ENCODE measurements around the gene PACS1.

PACS1 gene

DNA sequence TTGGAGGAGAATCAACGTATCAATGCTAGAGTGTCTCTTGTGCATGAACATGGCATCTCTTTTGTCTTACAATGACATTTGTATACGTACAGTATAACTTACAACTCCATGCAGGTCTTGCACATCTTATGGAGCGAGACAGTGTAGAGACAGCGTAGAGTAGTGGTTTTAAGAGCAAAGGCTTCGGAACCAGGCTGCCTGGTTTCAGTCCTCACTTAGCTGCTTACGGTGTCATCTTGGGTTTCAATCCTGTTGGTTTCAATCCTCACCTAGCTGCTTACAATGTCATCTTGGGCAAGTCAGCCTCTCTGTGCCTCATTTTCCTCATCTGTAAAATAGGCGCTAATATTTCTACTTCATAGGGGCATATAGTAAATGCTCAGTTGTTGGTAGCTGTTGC lies 98.2 kb downstream of the PACS1 start:
- CTCF ChIA-PET = interaction anchor here (0.5 kb wide), 1 partner anchor 69 kb away, joined by 3 read pairs; no protein-coding TSS in a partner anchor
- POLR2A ChIA-PET (ENCODE audit: low non-redundant PET) = no interaction called here
- TF ChIP-seq, protein P1, sequence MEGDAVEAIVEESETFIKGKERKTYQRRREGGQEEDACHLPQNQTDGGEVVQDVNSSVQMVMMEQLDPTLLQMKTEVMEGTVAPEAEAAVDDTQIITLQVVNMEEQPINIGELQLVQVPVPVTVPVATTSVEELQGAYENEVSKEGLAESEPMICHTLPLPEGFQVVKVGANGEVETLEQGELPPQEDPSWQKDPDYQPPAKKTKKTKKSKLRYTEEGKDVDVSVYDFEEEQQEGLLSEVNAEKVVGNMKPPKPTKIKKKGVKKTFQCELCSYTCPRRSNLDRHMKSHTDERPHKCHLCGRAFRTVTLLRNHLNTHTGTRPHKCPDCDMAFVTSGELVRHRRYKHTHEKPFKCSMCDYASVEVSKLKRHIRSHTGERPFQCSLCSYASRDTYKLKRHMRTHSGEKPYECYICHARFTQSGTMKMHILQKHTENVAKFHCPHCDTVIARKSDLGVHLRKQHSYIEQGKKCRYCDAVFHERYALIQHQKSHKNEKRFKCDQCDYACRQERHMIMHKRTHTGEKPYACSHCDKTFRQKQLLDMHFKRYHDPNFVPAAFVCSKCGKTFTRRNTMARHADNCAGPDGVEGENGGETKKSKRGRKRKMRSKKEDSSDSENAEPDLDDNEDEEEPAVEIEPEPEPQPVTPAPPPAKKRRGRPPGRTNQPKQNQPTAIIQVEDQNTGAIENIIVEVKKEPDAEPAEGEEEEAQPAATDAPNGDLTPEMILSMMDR (conservative IDR thresholded peaks at IDR 0.05; ENCODE audit: low read depth) = no peak

DNA sequence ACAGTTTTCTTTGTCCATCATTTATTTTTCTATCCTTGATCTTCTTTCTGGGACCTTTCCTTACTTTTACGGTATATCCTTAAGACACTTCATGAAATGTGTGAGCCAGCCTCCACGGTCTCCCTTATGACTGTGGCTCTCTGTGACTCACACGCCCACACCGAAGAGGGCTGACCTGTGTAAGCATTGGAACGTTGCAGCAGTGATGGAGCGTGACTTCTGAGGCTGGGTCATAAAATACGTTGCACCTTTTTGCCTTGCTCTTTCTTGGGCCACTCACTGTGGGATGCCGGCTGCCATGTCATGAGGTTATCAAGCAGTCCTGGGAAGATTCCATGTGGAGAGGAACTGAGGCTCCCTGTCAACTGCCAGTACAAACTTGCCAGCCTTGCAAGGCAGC lies 102.1 kb downstream of the PACS1 start:
- TF ChIP-seq, protein P1 (conservative IDR thresholded peaks at IDR 0.05; ENCODE audit: low read depth) = no peak
- ChIA-PET POLR2A (ENCODE audit: low non-redundant PET) (no interaction called here), CTCF (no interaction called here)

More for the DNA sequence above, 98.2 kb downstream of the PACS1 start:
- no peak for DNase-seq (ENCODE audit: low spot score)
- H3K27ac ChIP-seq = no peak overlapping the region

DNA sequence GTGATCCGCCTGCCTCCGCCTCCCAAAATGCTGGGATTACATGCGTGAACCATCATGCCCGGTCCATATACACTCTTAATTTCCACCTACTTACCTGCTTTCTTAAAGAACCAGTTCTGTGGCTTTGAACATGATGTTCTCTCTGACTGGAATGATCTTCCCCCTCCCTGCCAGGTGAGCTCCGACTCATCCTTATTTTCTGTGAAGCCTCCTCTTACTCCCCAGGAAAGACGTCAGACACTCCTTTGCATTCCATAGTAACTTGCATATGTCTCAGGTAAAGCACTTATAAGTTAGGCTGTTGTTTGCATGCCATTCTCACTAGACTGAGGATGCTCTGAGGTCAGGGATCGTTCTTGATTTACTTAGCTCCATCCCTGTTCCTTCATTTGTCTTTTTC lies 106.6 kb downstream of the PACS1 start:
- peak; percentile 48 for DNase-seq (ENCODE audit: low spot score)
- H3K27ac ChIP-seq = no peak overlapping the region
- TF ChIP-seq, protein P1 (conservative IDR thresholded peaks at IDR 0.05; ENCODE audit: low read depth) = no peak
- POLR2A ChIA-PET (ENCODE audit: low non-redundant PET) = no interaction called here
- CTCF ChIA-PET = no interaction called here

More for the DNA sequence above, 102.1 kb downstream of the PACS1 start:
- H3K27ac ChIP-seq = no peak overlapping the region
- DNase-seq (ENCODE audit: low spot score) = peak; percentile 23

DNA sequence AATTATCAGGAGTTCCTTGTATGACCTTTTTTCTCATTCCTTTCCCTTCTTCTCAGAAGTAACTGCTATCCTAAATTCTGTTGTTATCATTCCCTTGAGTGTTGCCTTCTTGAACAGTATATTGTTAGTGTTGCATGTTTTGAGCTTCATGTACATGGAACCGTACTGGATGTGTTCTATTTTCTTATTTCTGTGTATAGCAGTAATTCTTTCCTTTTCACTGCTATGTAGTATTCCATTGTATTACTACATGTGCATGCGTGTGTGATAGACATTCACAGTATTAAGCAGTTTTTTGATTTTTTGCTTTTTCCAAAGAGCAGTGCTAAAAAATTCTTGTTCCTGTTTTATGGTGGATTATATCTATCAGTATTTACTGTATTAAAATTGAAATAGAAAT lies 108.1 kb downstream of the PACS1 start:
- no peak overlapping the region for H3K27ac ChIP-seq
- POLR2A ChIA-PET (ENCODE audit: low non-redundant PET) = interaction anchor here (0.6 kb wide), 1 partner anchor 59 kb away, joined by 6 read pairs; no protein-coding TSS in a partner anchor
- DNase-seq (ENCODE audit: low spot score) = no peak
- TF ChIP-seq, protein P1 (conservative IDR thresholded peaks at IDR 0.05; ENCODE audit: low read depth) = no peak
- CTCF ChIA-PET = no interaction called here

DNA sequence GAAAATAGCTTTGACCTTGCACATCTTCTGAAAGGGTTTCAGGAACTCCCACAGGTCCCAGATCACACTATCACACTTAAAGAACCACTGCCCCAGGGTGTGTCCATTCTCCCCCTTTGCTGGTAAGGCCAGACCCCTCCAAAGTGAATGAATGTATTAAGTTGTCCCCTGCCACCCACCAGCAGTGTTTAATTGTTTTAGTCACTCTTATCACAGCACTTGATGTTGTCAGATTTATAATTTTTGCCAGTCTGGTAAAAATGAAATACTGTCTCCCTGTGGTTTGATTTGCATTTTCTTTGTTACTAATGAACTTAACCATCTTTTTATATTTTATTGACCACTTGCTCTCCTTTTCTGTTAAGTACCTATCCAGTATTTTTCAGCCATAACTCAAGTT lies 108.8 kb downstream of the PACS1 start:
- CTCF ChIA-PET = interaction anchor here (0.5 kb wide), 1 partner anchor 79 kb away, joined by 4 read pairs; no protein-coding TSS in a partner anchor
- H3K27ac ChIP-seq = no peak overlapping the region
- TF ChIP-seq, protein P1 (conservative IDR thresholded peaks at IDR 0.05; ENCODE audit: low read depth) = no peak
- POLR2A ChIA-PET (ENCODE audit: low non-redundant PET) = no interaction called here
- DNase-seq (ENCODE audit: low spot score) = no peak

DNA sequence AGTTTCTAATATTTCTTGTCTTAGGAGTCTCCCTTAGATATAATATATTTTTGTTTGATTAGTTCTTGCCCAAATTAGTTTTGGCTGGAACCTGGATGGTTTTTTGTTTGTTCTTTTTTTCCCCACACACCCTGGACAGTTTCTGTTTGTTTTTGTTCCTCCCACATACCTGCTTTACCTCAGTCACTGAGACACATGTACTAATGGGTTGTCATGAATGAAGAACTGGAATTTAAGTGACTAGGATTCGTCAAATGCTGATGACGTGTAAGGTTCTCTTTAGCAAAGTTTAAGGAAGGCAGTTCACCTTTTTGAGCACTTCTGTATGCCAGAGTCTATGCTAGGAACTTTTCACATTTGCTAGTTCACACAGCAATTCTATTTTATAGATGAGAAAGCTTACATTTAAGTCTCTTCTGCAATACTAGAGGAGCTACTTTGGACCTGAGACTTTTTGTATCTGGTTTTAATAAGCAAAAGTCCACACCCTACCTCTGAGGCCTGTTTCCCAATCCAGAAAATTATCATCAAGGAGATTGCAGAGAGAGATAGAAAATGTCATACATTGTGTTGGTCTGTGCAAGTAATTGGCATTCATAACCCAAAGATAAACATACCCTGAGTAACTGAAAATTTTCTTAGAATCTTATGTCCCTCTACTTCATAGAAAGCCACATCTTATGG lies 111.7 kb downstream of the PACS1 start:
- ChIA-PET CTCF (no interaction called here), POLR2A (ENCODE audit: low non-redundant PET) (no interaction called here)
- no peak overlapping the region for H3K27ac ChIP-seq
- TF ChIP-seq, protein P1 (conservative IDR thresholded peaks at IDR 0.05; ENCODE audit: low read depth) = no peak
- no peak for DNase-seq (ENCODE audit: low spot score)
